Urothelium cell line (cell line): ENCODE measurements around the gene NT5DC4.

ENCODE experiments used
- DNase-seq: peaks from one replicate; pipeline ENCODE4 v3.0.0; 2011; ENCODE audit warnings: low spot score, mixed read lengths
- FAIRE-seq: peaks from 2 replicates; lab custom pipeline; 2011; peaks lifted over from hg19 to GRCh38; lab: Jason Lieb, UNC

The NT5DC4 gene

GRCh38 chr2:112749755-112750559, 29.1 kb downstream of the NT5DC4 start:
- DNase-seq, result peak; percentile 81
- FAIRE-seq, result peak; percentile 88

GRCh38 chr2:112750560-112750843, 29.7 kb downstream of the NT5DC4 start:
- DNase-seq (no peak), FAIRE-seq (no peak)

- DNase-seq, result no peak
- FAIRE-seq, result no peak
Measured at GRCh38 chr2:112751451-112752197, 30.8 kb downstream of the NT5DC4 start.

- DNase-seq (no peak), FAIRE-seq (no peak)
Measured at GRCh38 chr2:112752667-112753066, 31.8 kb downstream of the NT5DC4 start.

GRCh38 chr2:112754564-112754963, 33.7 kb downstream of the NT5DC4 start:
- FAIRE-seq (no peak), DNase-seq (no peak)

- FAIRE-seq (no peak), DNase-seq (no peak)
Measured at GRCh38 chr2:112755444-112755843, 34.6 kb downstream of the NT5DC4 start.

- DNase-seq (no peak), FAIRE-seq (no peak)
Measured at GRCh38 chr2:112756207-112756606, 35.4 kb downstream of the NT5DC4 start.

- DNase-seq (no peak), FAIRE-seq (no peak)
Measured at GRCh38 chr2:112757265-112757664, 36.4 kb downstream of the NT5DC4 start.

- no peak for DNase-seq
- no peak for FAIRE-seq
Measured at GRCh38 chr2:112758711-112759110, 37.9 kb downstream of the NT5DC4 start.

- no peak for FAIRE-seq
Measured at GRCh38 chr2:112760149-112760548, 39.3 kb downstream of the NT5DC4 start.

GRCh38 chr2:112762276-112762675, 41.5 kb downstream of the NT5DC4 start:
- FAIRE-seq, result no peak
- DNase-seq, result no peak

More at GRCh38 chr2:112760149-112760548, 39.3 kb downstream of the NT5DC4 start:
- no peak for DNase-seq

GRCh38 chr2:112764071-112765044, 43.5 kb downstream of the NT5DC4 start, which contains the start of gene CKAP2L:
Gene CKAP2L (minus strand): TSS chr2:112764609. CDS start chr2:112764598, 11 bp downstream.
- DNase-seq, result peak; percentile 99
- peak; percentile 93 for FAIRE-seq

GRCh38 chr2:112765251-112765650, 44.4 kb downstream of the NT5DC4 start:
- no peak for FAIRE-seq
- no peak for DNase-seq

GRCh38 chr2:112767693-112768330, 47.0 kb downstream of the NT5DC4 start:
- no peak for DNase-seq
- no peak for FAIRE-seq

- FAIRE-seq (peak; percentile 20), DNase-seq (no peak)
Measured at GRCh38 chr2:112768432-112768831, 47.6 kb downstream of the NT5DC4 start.

GRCh38 chr2:112772322-112772721, 51.5 kb downstream of the NT5DC4 start:
- no peak for FAIRE-seq

GRCh38 chr2:112772911-112773475, 52.2 kb downstream of the NT5DC4 start:
- DNase-seq (no peak), FAIRE-seq (no peak)

More at GRCh38 chr2:112772322-112772721, 51.5 kb downstream of the NT5DC4 start:
- no peak for DNase-seq

- DNase-seq (no peak), FAIRE-seq (no peak)
Measured at GRCh38 chr2:112773556-112773955, 52.7 kb downstream of the NT5DC4 start.

- DNase-seq, result no peak
- FAIRE-seq, result peak; percentile 58
Measured at GRCh38 chr2:112774536-112775285, 53.9 kb downstream of the NT5DC4 start.
